Neural progenitor cell (in vitro differentiated cells): Measurements from ENCODE around the gene AURKB. TPM values are rescaled to one million over a fixed set of nuclear protein-coding genes. Genes with fewer than 3 reads are reported as not detected.

Experiments
- DNase-seq: peaks from one replicate; pipeline ENCODE4 v3.0.0-alpha.2; 2016; ENCODE audit warnings: low spot score
- H2AFZ ChIP-seq: fragments of 200-600 bp; sonication (generic); replicated peaks from 2 replicates; pipeline ENCODE4 v1.6.1; 2016; ENCODE audit warnings: antibody characterized with exemption
- H3F3A ChIP-seq: fragments of 200-600 bp; sonication (generic); 2 replicates; pipeline ENCODE4 v1.6.1; 2016; ENCODE audit warnings: antibody characterized with exemption, low read depth
- H3K27ac ChIP-seq: fragments of 200-600 bp; sonication (generic); 2 replicates; pipeline ENCODE4 v1.5.1; 2016; ENCODE audit warnings: mild to moderate bottlenecking
- H3K27me3 ChIP-seq: fragments of 200-600 bp; sonication (generic); 2 replicates; pipeline ENCODE4 v1.6.1; 2016; ENCODE audit warnings: mild to moderate bottlenecking, moderate library complexity
- H3K36me3 ChIP-seq: fragments of 200-600 bp; sonication (generic); 2 replicates; pipeline ENCODE4 v1.5.1; 2016
- H3K4me1 ChIP-seq: fragments of 200-600 bp; sonication (generic); 2 replicates; pipeline ENCODE4 v1.6.1; 2016; ENCODE audit warnings: mixed run types
- H3K4me2 ChIP-seq: fragments of 200-600 bp; sonication (generic); 2 replicates; pipeline ENCODE4 v1.6.1; 2016
- H3K4me3 ChIP-seq: fragments of 200-600 bp; sonication (generic); 2 replicates; pipeline ENCODE4 v1.5.1; 2016
- H3K79me2 ChIP-seq: fragments of 200-600 bp; sonication (generic); 2 replicates; pipeline ENCODE4 v1.6.1; 2016; ENCODE audit warnings: low read depth
- H3K9ac ChIP-seq: fragments of 200-600 bp; sonication (generic); 2 replicates; pipeline ENCODE4 v1.6.1; 2016
- H3K9me3 ChIP-seq: fragments of 200-600 bp; sonication (generic); 2 replicates; pipeline ENCODE4 v1.5.1; 2016; ENCODE audit warnings: low read depth
- H4K20me1 ChIP-seq: fragments of 200-600 bp; sonication (generic); 2 replicates; pipeline ENCODE4 v1.6.1; 2016; ENCODE audit warnings: low read depth
- H3K27ac Mint-ChIP-seq: 3 replicates; pipeline ENCODE4 v1.8.0; 2021; ENCODE audit warnings: mixed read lengths
- H3K27me3 Mint-ChIP-seq: 2 replicates; pipeline ENCODE4 v1.8.0; 2022; ENCODE audit warnings: low read depth, mild to moderate bottlenecking, inconsistent platforms, moderate library complexity, mixed read lengths; ENCODE audit not compliant: insufficient read depth
- H3K36me3 Mint-ChIP-seq: 3 replicates; pipeline ENCODE4 v1.8.0; 2021; ENCODE audit warnings: mixed read lengths
- H3K4me1 Mint-ChIP-seq: 3 replicates; pipeline ENCODE4 v1.8.0; 2021; ENCODE audit warnings: mixed read lengths
- H3K4me3 Mint-ChIP-seq: 3 replicates; pipeline ENCODE4 v1.8.0; 2021; ENCODE audit warnings: mild to moderate bottlenecking, moderate library complexity, mixed read lengths
- H3K9me3 Mint-ChIP-seq: 3 replicates; pipeline ENCODE4 v1.8.0; 2020; ENCODE audit warnings: mixed read lengths
- EZH2 ChIP-seq: fragments of 200-600 bp; sonication (generic); IDR thresholded peaks from 2 replicates; pipeline ENCODE4 v1.6.1; 2017; ENCODE audit warnings: antibody characterized with exemption, mild to moderate bottlenecking, moderate library complexity
- EZH2phosphoT487 ChIP-seq: fragments of 200-600 bp; sonication (generic); IDR thresholded peaks from 2 replicates; pipeline ENCODE4 v1.6.1; 2017; ENCODE audit warnings: antibody characterized with exemption
- total RNA-seq: library from RNA; depleted of rRNA; stranded (reverse); fragments of >200 nt; gene quantifications from 2 replicates; pipeline ENCODE4 v1.2.3, GENCODE V29; 2015; ENCODE audit warnings: low replicate concordance
- TF ChIP-seq, protein P1 (sequence below): fragments of 200-600 bp; sonication (generic); IDR thresholded peaks from 2 replicates; pipeline ENCODE4 v1.5.1; 2017; ENCODE audit warnings: antibody characterized with exemption, mild to moderate bottlenecking

The AURKB gene
- total RNA-seq, 1 donor from 2014 or later: 149 TPM

DNA sequence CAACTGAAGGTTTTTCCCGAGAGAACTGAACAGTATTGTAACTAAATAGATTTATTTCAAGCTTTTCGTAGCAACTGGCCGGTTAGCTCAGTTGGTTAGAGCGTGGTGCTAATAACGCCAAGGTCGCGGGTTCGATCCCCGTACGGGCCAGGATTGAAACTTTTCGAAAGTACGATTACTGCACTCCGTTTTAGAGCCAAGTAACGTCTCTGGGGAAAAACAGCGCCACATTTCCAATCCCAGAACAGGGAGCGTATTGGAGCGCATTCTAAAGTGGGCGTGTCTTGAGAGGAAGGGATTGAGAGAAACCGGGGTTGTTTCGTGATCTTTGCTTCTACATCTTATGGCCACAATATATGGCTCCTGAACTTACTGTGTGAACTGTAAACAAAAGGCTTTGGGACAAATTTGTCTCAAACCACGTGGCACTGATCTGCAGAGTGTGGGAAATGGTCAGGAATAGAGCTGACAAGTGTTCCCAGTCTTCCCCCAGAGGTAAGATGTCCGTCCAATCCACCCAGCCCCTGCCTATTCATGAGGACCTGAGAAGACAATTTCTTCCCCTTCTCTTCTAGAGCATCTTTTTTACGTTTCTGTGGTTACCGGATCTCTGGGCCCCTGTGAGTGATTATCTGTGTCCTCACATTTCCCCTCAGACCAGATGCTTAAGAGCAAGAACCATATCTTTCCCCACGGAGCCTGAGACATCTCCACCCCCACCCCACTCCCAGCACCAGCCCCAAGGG, 22.7 kb downstream of the AURKB start:
- peak overlapping the region; percentile 79 for H3K4me2 ChIP-seq
- Mint-ChIP-seq H3K4me3 (no peak overlapping the region), H3K36me3 (no peaks in the 10 kb centered on the region), H3K27ac (no peak overlapping the region), H3K4me1 (peaks cover 15% of the 10 kb centered on the region), H3K27me3 (peaks cover 11% of the 10 kb centered on the region), H3K9me3 (no peaks in the 10 kb centered on the region)
- TF ChIP-seq, protein P1, sequence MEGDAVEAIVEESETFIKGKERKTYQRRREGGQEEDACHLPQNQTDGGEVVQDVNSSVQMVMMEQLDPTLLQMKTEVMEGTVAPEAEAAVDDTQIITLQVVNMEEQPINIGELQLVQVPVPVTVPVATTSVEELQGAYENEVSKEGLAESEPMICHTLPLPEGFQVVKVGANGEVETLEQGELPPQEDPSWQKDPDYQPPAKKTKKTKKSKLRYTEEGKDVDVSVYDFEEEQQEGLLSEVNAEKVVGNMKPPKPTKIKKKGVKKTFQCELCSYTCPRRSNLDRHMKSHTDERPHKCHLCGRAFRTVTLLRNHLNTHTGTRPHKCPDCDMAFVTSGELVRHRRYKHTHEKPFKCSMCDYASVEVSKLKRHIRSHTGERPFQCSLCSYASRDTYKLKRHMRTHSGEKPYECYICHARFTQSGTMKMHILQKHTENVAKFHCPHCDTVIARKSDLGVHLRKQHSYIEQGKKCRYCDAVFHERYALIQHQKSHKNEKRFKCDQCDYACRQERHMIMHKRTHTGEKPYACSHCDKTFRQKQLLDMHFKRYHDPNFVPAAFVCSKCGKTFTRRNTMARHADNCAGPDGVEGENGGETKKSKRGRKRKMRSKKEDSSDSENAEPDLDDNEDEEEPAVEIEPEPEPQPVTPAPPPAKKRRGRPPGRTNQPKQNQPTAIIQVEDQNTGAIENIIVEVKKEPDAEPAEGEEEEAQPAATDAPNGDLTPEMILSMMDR: no peak
- TF ChIP-seq EZH2 (no peak), EZH2phosphoT487 (no peak)
- no peaks in the 10 kb centered on the region for H3K9me3 ChIP-seq
- peaks cover 10% of the 10 kb centered on the region for H3K4me1 ChIP-seq
- H3K9ac ChIP-seq: no peak overlapping the region
- no peaks in the 10 kb centered on the region for H3K79me2 ChIP-seq
- peaks cover 45% of the 10 kb centered on the region for H3F3A ChIP-seq
- H3K36me3 ChIP-seq: no peaks in the 10 kb centered on the region
- peaks cover 15% of the 10 kb centered on the region for H4K20me1 ChIP-seq
- H3K27me3 ChIP-seq: peaks cover 21% of the 10 kb centered on the region
- DNase-seq: peak; percentile 96
- no peak overlapping the region for H3K27ac ChIP-seq
- H3K4me3 ChIP-seq: peak overlapping the region; percentile 89
- H2AFZ ChIP-seq: no peak overlapping the region

DNA sequence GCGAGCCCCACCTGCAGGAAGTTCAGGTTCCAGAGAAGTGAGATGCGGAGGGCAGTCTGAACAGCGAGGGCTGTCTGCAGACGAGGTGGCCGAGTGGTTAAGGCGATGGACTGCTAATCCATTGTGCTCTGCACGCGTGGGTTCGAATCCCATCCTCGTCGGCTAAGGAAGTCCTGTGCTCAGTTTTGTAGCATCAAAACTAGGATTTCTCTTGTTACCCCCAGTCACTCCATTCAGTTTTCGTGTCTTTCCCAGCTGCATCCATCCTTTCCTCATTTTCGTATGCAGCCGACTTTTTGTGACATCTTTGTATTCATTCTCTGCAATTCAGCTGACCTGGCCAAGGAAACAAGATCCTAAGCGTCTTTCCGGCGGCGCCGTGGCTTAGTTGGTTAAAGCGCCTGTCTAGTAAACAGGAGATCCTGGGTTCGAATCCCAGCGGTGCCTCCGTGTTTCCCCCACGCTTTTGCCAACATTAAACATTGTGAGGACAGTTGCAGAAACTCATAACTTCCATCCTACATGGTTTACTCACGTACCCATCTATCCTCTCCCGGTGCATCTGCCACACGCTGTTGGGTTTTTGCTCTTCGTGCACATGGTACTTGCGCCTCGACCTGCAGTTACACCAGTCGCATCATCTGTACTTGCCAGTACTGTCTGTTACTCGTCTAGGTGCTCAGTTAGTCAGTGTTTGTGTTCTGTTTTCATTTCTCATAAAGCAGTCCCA, 23.4 kb downstream of the AURKB start:
- H3F3A ChIP-seq: peaks cover 37% of the 10 kb centered on the region
- H3K4me1 ChIP-seq: peaks cover 10% of the 10 kb centered on the region
- H3K79me2 ChIP-seq: no peaks in the 10 kb centered on the region
- peak overlapping the region; percentile 89 for H3K4me3 ChIP-seq
- H3K36me3 Mint-ChIP-seq: no peaks in the 10 kb centered on the region
- peaks cover 16% of the 10 kb centered on the region for H3K4me1 Mint-ChIP-seq
- DNase-seq: peak; percentile 95
- peaks cover 15% of the 10 kb centered on the region for H4K20me1 ChIP-seq
- no peaks in the 10 kb centered on the region for H3K9me3 ChIP-seq
- H2AFZ ChIP-seq: peak overlapping the region; percentile 94
- no peak overlapping the region for H3K27ac ChIP-seq
- H3K27ac Mint-ChIP-seq: no peak overlapping the region
- TF ChIP-seq EZH2: no peak
- no peak for TF ChIP-seq EZH2phosphoT487
- TF ChIP-seq, protein P1: no peak
- peak overlapping the region; percentile 79 for H3K4me2 ChIP-seq
- H3K36me3 ChIP-seq: no peaks in the 10 kb centered on the region
- H3K27me3 ChIP-seq: peaks cover 21% of the 10 kb centered on the region
- H3K9me3 Mint-ChIP-seq: no peaks in the 10 kb centered on the region
- peaks cover 12% of the 10 kb centered on the region for H3K27me3 Mint-ChIP-seq
- H3K9ac ChIP-seq: no peak overlapping the region
- H3K4me3 Mint-ChIP-seq: no peak overlapping the region

DNA sequence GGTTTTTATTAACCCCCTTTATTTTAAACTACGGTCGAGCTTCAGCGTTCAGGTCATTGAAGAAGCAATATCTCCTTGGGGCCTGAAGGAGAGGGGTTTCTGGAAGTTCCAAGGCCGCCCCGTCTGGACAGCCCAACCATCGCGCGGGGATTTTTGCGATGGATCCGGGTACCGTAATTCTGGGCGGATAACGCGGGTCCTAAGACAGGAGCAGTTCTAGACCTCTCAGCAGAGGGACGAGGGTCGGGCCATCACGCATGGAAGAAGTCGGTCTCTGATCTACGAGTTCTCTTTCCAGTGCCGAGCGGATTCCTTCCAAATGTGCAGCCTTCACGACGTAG, 24.0 kb downstream of the AURKB start:
- Histone ChIP-seq H3K79me2 (no peaks in the 10 kb centered on the region), H3K4me2 (peak overlapping the region; percentile 79), H2AFZ (peak overlapping the region; percentile 94), H3F3A (peaks cover 32% of the 10 kb centered on the region), H3K27ac (no peak overlapping the region), H3K4me3 (peak overlapping the region; percentile 89), H3K9me3 (no peaks in the 10 kb centered on the region), H4K20me1 (peaks cover 15% of the 10 kb centered on the region), H3K27me3 (peaks cover 21% of the 10 kb centered on the region), H3K36me3 (no peaks in the 10 kb centered on the region), H3K9ac (no peak overlapping the region), H3K4me1 (peaks cover 10% of the 10 kb centered on the region)
- TF ChIP-seq, protein P1: peak; percentile 51
- TF ChIP-seq EZH2: no peak
- Mint-ChIP-seq H3K9me3 (no peaks in the 10 kb centered on the region), H3K4me1 (peaks cover 18% of the 10 kb centered on the region), H3K4me3 (no peak overlapping the region), H3K27ac (no peak overlapping the region), H3K27me3 (peaks cover 13% of the 10 kb centered on the region), H3K36me3 (no peaks in the 10 kb centered on the region)
- no peak for DNase-seq
